Upper lobe of left lung (tissue), 4 donors: Measurements from ENCODE around the gene LYZL6.

Source experiments
- CTCF ChIP-seq, 6 experiments: fragments of 450-650 bp in 4 of 6; fragments of 200-600 bp in 2 of 6; sonication (generic) in 2 of 6; IDR thresholded peaks; one replicate each; pipeline ENCODE4 v1.5.1; 2016 to 2019; ENCODE audit warnings: antibody characterized with exemption in 6 of 6
- POLR2A ChIP-seq, 4 donors: fragments of 450-650 bp; IDR thresholded peaks; one replicate each; pipeline ENCODE4 v1.5.1; 2016 to 2017; ENCODE audit warnings: antibody characterized with exemption in 4 of 4, mild to moderate bottlenecking in 2 of 4
- POLR2AphosphoS5 ChIP-seq, 2 donors: sonication (generic); formaldehyde crosslinking; IDR thresholded peaks; one replicate each; pipeline ENCODE4 v1.5.1; 2017; ENCODE audit warnings: antibody characterized with exemption in 2 of 2

- TF ChIP-seq CTCF (IDR thresholded peaks at IDR 0.05) (no peak), POLR2AphosphoS5 (IDR thresholded peaks at IDR 0.05) (no peak), POLR2A (IDR thresholded peaks at IDR 0.05) (no peak)
Measured at GRCh38 chr17:35972066-35972465, 28.6 kb upstream of the LYZL6 start.
